Endothelial cell of umbilical vein (primary cell): Measurements from ENCODE around the gene CCDC57. TPM values are rescaled to one million over a fixed set of nuclear protein-coding genes. Genes with fewer than 3 reads are reported as not detected.

Source experiments
- BruUV-seq: library from RNA; stranded (reverse); fragments of 400-500 nt; replicated peaks from 2 replicates; lab custom pipeline; 2021; lab: Mats Ljungman, UMichigan
- CTCF ChIA-PET: fragments of 300-600, 350-600 bp; sonication (Branson Sonifier 250); formaldehyde crosslinking; loops from one replicate; lab custom pipeline; 2021; ENCODE audit warnings: antibody characterized with exemption, inconsistent platforms; lab: Charles Lee
- POLR2A ChIA-PET: fragments of 300-600, 350-600 bp; sonication (Branson Sonifier 250); formaldehyde crosslinking; loops from one replicate; lab custom pipeline; 2021; ENCODE audit warnings: antibody characterized with exemption, inconsistent platforms; lab: Charles Lee
- DNase-seq: peaks from one replicate; pipeline ENCODE4 v3.0.0-alpha.2; 2011; ENCODE audit warnings: low read depth, low spot score
- FAIRE-seq: peaks from 2 replicates; lab custom pipeline; 2011; peaks lifted over from hg19 to GRCh38; lab: Jason Lieb, UNC
- H2AFZ ChIP-seq: 2 replicates; pipeline ENCODE4 v1.6.0; 2012; ENCODE audit warnings: low read depth, low read length, control low read depth, inconsistent platforms
- H3K27ac ChIP-seq: 2 replicates; pipeline ENCODE4 v1.5.1; 2011; ENCODE audit warnings: low read depth, mild to moderate bottlenecking, control low read depth, low read length, moderate library complexity; ENCODE audit not compliant: insufficient read depth
- H3K27me3 ChIP-seq, 2 experiments: 2 replicates each; pipeline versions ENCODE4 v1.6.0 to v1.6.1; 2011; ENCODE audit warnings: low read length in 2 of 2, mixed read lengths in 1 of 2; ENCODE audit not compliant: control insufficient read depth in 2 of 2, insufficient read depth in 2 of 2
- H3K36me3 ChIP-seq, 2 experiments: 2 replicates in 1 of 2; 3 replicates in 1 of 2; pipeline ENCODE4 v1.5.1; 2011; ENCODE audit warnings: low read length in 2 of 2, mild to moderate bottlenecking in 1 of 2, moderate library complexity in 1 of 2; ENCODE audit not compliant: control insufficient read depth in 2 of 2, insufficient read depth in 2 of 2; ENCODE audit errors: extremely low read depth in 1 of 2
- H3K4me1 ChIP-seq: 3 replicates; pipeline ENCODE4 v1.5.1; 2011; ENCODE audit warnings: mild to moderate bottlenecking, low read length; ENCODE audit not compliant: control insufficient read depth, insufficient read depth; ENCODE audit errors: extremely low read depth
- H3K4me2 ChIP-seq: 2 replicates; pipeline ENCODE4 v1.6.1; 2011; ENCODE audit warnings: low read length, control low read depth, mixed read lengths; ENCODE audit not compliant: insufficient read depth
- H3K4me3 ChIP-seq, 3 experiments: fragments of 200-600 bp in 1 of 3; sonication (generic), shearing (Covaris generic) in 1 of 3; replicated peaks in 1 of 3; 2 replicates each; pipeline ENCODE4 v1.5.1; 2011 to 2016; ENCODE audit warnings: control low read depth in 3 of 3, low read length in 3 of 3, mild to moderate bottlenecking in 2 of 3, inconsistent platforms in 1 of 3, low read depth in 1 of 3, moderate library complexity in 1 of 3; ENCODE audit not compliant: insufficient read depth in 1 of 3
- H3K79me2 ChIP-seq: 2 replicates; pipeline ENCODE4 v1.6.0; 2012; ENCODE audit warnings: low read length, inconsistent platforms; ENCODE audit not compliant: control insufficient read depth, insufficient read depth
- H3K9ac ChIP-seq: replicated peaks from 2 replicates; pipeline ENCODE3; 2011; ENCODE audit warnings: low read length, control low read depth; ENCODE audit not compliant: insufficient read depth; ENCODE audit errors: extremely low read depth
- H3K9me1 ChIP-seq: replicated peaks from 3 replicates; pipeline ENCODE4 v1.6.0; 2011; ENCODE audit warnings: mild to moderate bottlenecking, low read length; ENCODE audit not compliant: control insufficient read depth, insufficient read depth; ENCODE audit errors: extremely low read depth
- H3K9me3 ChIP-seq: replicated peaks from 2 replicates; pipeline ENCODE4 v1.5.1; 2012; ENCODE audit warnings: low read length, inconsistent platforms; ENCODE audit not compliant: control insufficient read depth, insufficient read depth
- H4K20me1 ChIP-seq: replicated peaks from 2 replicates; pipeline ENCODE3; 2011; ENCODE audit warnings: mild to moderate bottlenecking, low read length; ENCODE audit not compliant: control insufficient read depth, insufficient read depth; ENCODE audit errors: extremely low read depth
- CTCF ChIP-seq, 2 donors: IDR thresholded peaks; 1 replicate in 1 of 2; 2 replicates in 1 of 2; pipeline ENCODE4 v1.5.1; 2011; ENCODE audit warnings: low read length in 2 of 2, mild to moderate bottlenecking in 2 of 2, moderate library complexity in 2 of 2, control low read depth in 1 of 2, inconsistent platforms in 1 of 2, low read depth in 1 of 2; ENCODE audit not compliant: insufficient read depth in 1 of 2; ENCODE audit errors: extremely low read depth in 1 of 2
- EZH2 ChIP-seq: IDR thresholded peaks from 2 replicates; pipeline ENCODE4 v1.6.1; 2012; ENCODE audit warnings: borderline replicate concordance, low read depth, mild to moderate bottlenecking, moderate library complexity, low read length, inconsistent platforms; ENCODE audit not compliant: severe bottlenecking
- FOS ChIP-seq: IDR thresholded peaks from 2 replicates; pipeline ENCODE4 v1.6.1; 2011; ENCODE audit warnings: mild to moderate bottlenecking, low read length, moderate library complexity, borderline replicate concordance; ENCODE audit not compliant: insufficient read depth
- GATA2 ChIP-seq: IDR thresholded peaks from 2 replicates; pipeline ENCODE4 v1.7.0; 2011; ENCODE audit warnings: low read depth, mild to moderate bottlenecking, moderate library complexity, mixed read lengths, low read length; ENCODE audit not compliant: insufficient read length, insufficient read depth
- JUN ChIP-seq: IDR thresholded peaks from 2 replicates; pipeline ENCODE4 v1.6.1; 2011; ENCODE audit warnings: borderline replicate concordance, low read depth; ENCODE audit not compliant: insufficient read length, insufficient read depth
- MAX ChIP-seq: IDR thresholded peaks from 2 replicates; pipeline ENCODE4 v1.6.1; 2011; ENCODE audit not compliant: insufficient read depth, insufficient read length
- MYC ChIP-seq: IDR thresholded peaks from one replicate; pipeline ENCODE4 v1.6.1; 2011; ENCODE audit warnings: mild to moderate bottlenecking, low read depth, low read length
- POLR2A ChIP-seq: IDR thresholded peaks from 2 replicates; pipeline ENCODE4 v1.6.1; 2012; ENCODE audit warnings: low read depth, mild to moderate bottlenecking, control low read depth, low read length
- POLR2AphosphoS5 ChIP-seq: IDR thresholded peaks from 2 replicates; pipeline ENCODE4 v1.6.1; 2012; ENCODE audit warnings: low read depth, mild to moderate bottlenecking, control low read depth, low read length, moderate library complexity; ENCODE audit not compliant: insufficient read depth
- dilution Hi-C: fragments of 300-500 bp; cut with MboI; formaldehyde crosslinking; loops from one replicate; pipeline ENCODE4 v1.15.0; 2019; ENCODE audit warnings: low sequenced_read_pairs; ENCODE audit not compliant: extremely low pct_ligation_motif_present
- intact Hi-C: fragments of 100-400 bp; cut with micrococcal nuclease; formaldehyde crosslinking; loops from one replicate; pipeline ENCODE4 v1.10.0; 2022
- polyA plus RNA-seq, 4 experiments: library from polyadenylated mRNA; depleted of rRNA in 3 of 4; stranded (reverse) in 3 of 4; unstranded in 1 of 4; fragments of >200 nt; gene quantifications; 2 replicates each; pipeline versions ENCODE4 v1.2.1 to v1.2.3, GENCODE V29; 2011 to 2012; ENCODE audit warnings: missing spikeins in 1 of 4
- total RNA-seq: library from RNA; stranded (reverse); gene quantifications from 2 replicates; pipeline ENCODE4 v1.2.3, GENCODE V29; 2021

CCDC57 gene
- total and polyA plus RNA-seq, 2 donors (not counting 3 experiments of a cell fraction or from before 2014, with no cell fraction given): 18.6 to 31.6 TPM

GRCh38 chr17:82228842-82229697 lies 16.4 kb upstream of the CCDC57 start, which contains the start of gene SLC16A3:
SLC16A3 (plus strand) TSS chr17:82229042; CDS start chr17:82236009, 6,967 bp downstream.
- Histone ChIP-seq H2AFZ (peak within 1 kb of the TSS; percentile 70), H3K36me3 (no peaks in the 10 kb centered on the region), H3K4me2 (peak within 1 kb of the TSS; percentile 84), H3K4me1 (peaks cover 21% of the 10 kb centered on the region), H4K20me1 (no peaks in the 10 kb centered on the region), H3K9me3 (no peaks in the 10 kb centered on the region), H3K9me1 (no peaks in the 10 kb centered on the region), H3K9ac (peak within 1 kb of the TSS; percentile 76), H3K79me2 (peaks cover 47% of the 10 kb centered on the region), H3K27ac (peak within 1 kb of the TSS; percentile 53), H3K4me3 (peak within 1 kb of the TSS; percentile 53 to 89 (median 71)), H3K27me3 (no peaks in the 10 kb centered on the region)
- BruUV-seq: TSS peak; percentile 49
- peak; percentile 100 for TF ChIP-seq POLR2AphosphoS5
- TF ChIP-seq MYC: no peak
- peak; percentile 99 for TF ChIP-seq POLR2A
- POLR2A ChIA-PET: interaction anchor here (0.5 to 1.6 kb wide), 9 partner anchors 9 to 970 kb away, joined by 3 to 7 read pairs (median 4); partner anchors contain the start of gene LRRC45
- CTCF ChIA-PET: interaction anchor here (1.1 to 8.8 kb wide), 6 partner anchors 8 to 198 kb away, joined by 3 to 104 read pairs (median 4); partner anchors contain the start of gene RAC3
- FAIRE-seq: peak; percentile 66
- DNase-seq: peak; percentile 51
- intact Hi-C loops (loop anchor here (1.0 to 5.0 kb wide), 3 partner anchors 12 to 132 kb away; partner anchors contain the start of gene FASN), dilution Hi-C loops (no loop called here)

DNA sequence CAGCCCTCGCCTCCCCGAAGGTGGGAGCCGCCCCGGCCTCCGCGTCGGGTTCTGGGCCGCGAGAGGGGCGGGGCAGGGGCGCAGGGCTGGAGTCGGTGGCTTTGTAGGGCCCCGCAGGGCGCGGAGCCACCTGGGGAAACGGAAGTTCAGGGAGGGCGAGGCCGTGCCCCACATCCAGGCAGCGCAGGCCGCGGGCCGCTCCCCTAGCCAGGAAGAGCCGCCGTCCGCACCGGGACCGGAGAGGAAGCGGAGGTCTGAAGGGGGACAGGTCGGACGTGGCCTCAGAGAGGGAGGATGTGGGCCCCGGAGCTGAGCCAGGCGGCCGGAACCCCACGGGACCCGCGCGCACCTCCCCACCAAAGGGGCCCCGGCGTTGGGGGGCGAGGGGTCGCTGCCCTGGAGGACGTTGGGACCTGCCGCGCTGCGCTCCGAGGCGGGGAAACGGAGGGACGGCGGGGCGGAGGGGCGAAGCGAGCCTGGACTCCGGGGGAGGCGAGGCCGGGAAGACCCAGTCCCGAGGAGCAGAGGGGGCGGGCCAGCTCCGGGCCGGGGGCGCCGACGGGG lies 15.7 kb upstream of the CCDC57 start:
- H3K27ac ChIP-seq: peak overlapping the region; percentile 53
- peak overlapping the region; percentile 16 to 53 (median 36) for H3K4me3 ChIP-seq
- CTCF ChIA-PET: interaction anchor here (1.2 to 8.8 kb wide), 4 partner anchors 7 to 23 kb away, joined by 3 to 104 read pairs (median 6); no protein-coding TSS in a partner anchor
- intact Hi-C loops (loop anchor here (5.0 kb wide), 1 partner anchor 131 kb away; the partner anchor contains the start of gene FASN), dilution Hi-C loops (no loop called here)
- no peaks in the 10 kb centered on the region for H3K36me3 ChIP-seq
- H3K9ac ChIP-seq: peak overlapping the region; percentile 60
- peak overlapping the region; percentile 70 for H2AFZ ChIP-seq
- H3K4me1 ChIP-seq: peaks cover 21% of the 10 kb centered on the region
- no peaks in the 10 kb centered on the region for H3K9me3 ChIP-seq
- DNase-seq (peak; percentile 31), FAIRE-seq (peak; percentile 60)
- H3K4me2 ChIP-seq: peak overlapping the region; percentile 41
- TSS peak; percentile 45 for BruUV-seq
- no peaks in the 10 kb centered on the region for H3K27me3 ChIP-seq
- H4K20me1 ChIP-seq: no peaks in the 10 kb centered on the region
- peaks cover 43% of the 10 kb centered on the region for H3K79me2 ChIP-seq
- TF ChIP-seq JUN (no peak), POLR2AphosphoS5 (no peak), MAX (no peak), FOS (no peak), GATA2 (no peak), CTCF (IDR thresholded peaks at IDR 0.05; ENCODE audit: extremely low read depth in 1 of 2, insufficient read depth in 1 of 2, low read depth in 1 of 2, low read length in 2 of 2) (no peak), MYC (no peak), POLR2A (no peak), EZH2 (no peak)
- POLR2A ChIA-PET: interaction anchor here (0.8 to 1.6 kb wide), 3 partner anchors 8 to 23 kb away, joined by 3 to 7 read pairs (median 6); no protein-coding TSS in a partner anchor
- H3K9me1 ChIP-seq: no peaks in the 10 kb centered on the region
